Measurements from ENCODE around the gene PIGH.

GRCh38 chr14:67607646-67608045 is 7.6 kb upstream of the PIGH start:
- TF ChIP-seq CTCF (conservative IDR thresholded peaks at IDR 0.05), result no peak
- TF ChIP-seq EZH2 (IDR thresholded peaks at IDR 0.05; ENCODE audit: low read depth), result no peak
